ENCODE data around the gene TSTD1. TPM values are rescaled to one million over a fixed set of nuclear protein-coding genes. Genes with fewer than 3 reads are reported as not detected.

Gene TSTD1
- total and polyA plus RNA-seq, 10 of the 15 experiments (the other 5 are each of a cell fraction or from before 2014, with no cell fraction given), result 33.3 to 145 (median 89.4) TPM

GRCh38 chr1:161038523-161039153, at the start of gene TSTD1 (continued):
- TF ChIP-seq WRNIP1 (IDR thresholded peaks at IDR 0.05; ENCODE audit: borderline replicate concordance, low read depth, low read length) (no peak), PRDM15 (CRISPR knock-in tag; IDR thresholded peaks at IDR 0.05) (no peak), CBX5 (IDR thresholded peaks at IDR 0.05; ENCODE audit: low read depth) (no peak), BMI1 (IDR thresholded peaks at IDR 0.05; ENCODE audit: borderline replicate concordance) (no peak)

- in situ Hi-C loops (cut with MboI) (no loop called here), intact Hi-C loops (cut with micrococcal nuclease; ENCODE audit: unreplicated experiment) (no loop called here)
- H3K9me3 ChIP-seq (replicated peaks; ENCODE audit: control insufficient read depth, insufficient read depth, low read length), result no peaks in the 10 kb centered on the region
- ChIA-PET CTCF (interaction anchor here (0.9 to 1.2 kb wide), 2 partner anchors 15 to 66 kb away, joined by 3 to 6 read pairs; partner anchors contain the start of gene F11R), RAD21 (ENCODE audit: unreplicated experiment) (interaction anchor here (0.9 kb wide), 1 partner anchor 382 kb away, joined by 3 read pairs; no protein-coding TSS in a partner anchor), SMC1A (ENCODE audit: uncharacterized antibody, unreplicated experiment) (interaction anchor here (1.0 to 2.7 kb wide), 2 partner anchors 10 to 17 kb away, joined by 3 to 8 read pairs; partner anchors contain the start of gene ARHGAP30), POLR2A (no interaction called here)
- WGBS (ENCODE audit: insufficient coverage, insufficient replicate concordance, low lambda C conversion rate, missing lambda C conversion rate), result 43% methylated on average over 3 of the region's 4 CpGs
- DNase-seq (ENCODE audit: low read depth, low spot score) (no peak), ATAC-seq (no peak), FAIRE-seq (no peak)
- H3K27me3 ChIP-seq (replicated peaks in 1 of 2; ENCODE audit: control insufficient read depth in 2 of 2, insufficient read depth in 2 of 2, low read length in 1 of 2), result no peaks in the 10 kb centered on the region
- H4K20me1 ChIP-seq (ENCODE audit: control insufficient read depth, insufficient read depth), result no peaks in the 10 kb centered on the region
- no peak overlapping the region for H3K9ac ChIP-seq (ENCODE audit: control insufficient read depth, insufficient read depth, low read length)
- H3K4me3 ChIP-seq, result no peak overlapping the region
- H2AFZ ChIP-seq (ENCODE audit: control insufficient read depth, low read depth, low read length), result no peak overlapping the region
- H3K27ac ChIP-seq (ENCODE audit: control insufficient read depth, insufficient read depth), result no peak overlapping the region
- H3K4me1 ChIP-seq (ENCODE audit: control insufficient read depth, insufficient read depth, low read length), result no peaks in the 10 kb centered on the region
- H3K4me2 ChIP-seq (ENCODE audit: control insufficient read depth, insufficient read depth), result no peak overlapping the region
- H3K36me3 ChIP-seq (ENCODE audit: control insufficient read depth in 2 of 2, insufficient read depth in 2 of 2, low read length in 1 of 2), result no peaks in the 10 kb centered on the region
- no TSS peak for BruUV-seq (replicated peaks)
- no peak for TF ChIP-seq TAF1 (IDR thresholded peaks at IDR 0.05; ENCODE audit: borderline replicate concordance, low read depth, low read length)
- H3K79me2 ChIP-seq (ENCODE audit: control insufficient read depth, insufficient read depth, low read length), result no peaks in the 10 kb centered on the region
These were observed 47.7 kb upstream of the TSTD1 start for GRCh38 chr1:161086457-161086856.
